ENCODE measurements around the gene NDUFS7. TPM values are rescaled to one million over a fixed set of nuclear protein-coding genes. Genes with fewer than 3 reads are reported as not detected.

Gene NDUFS7
- total RNA-seq, 1 donor from 2014 or later, result 15.4 TPM

- no peak for TF ChIP-seq EZH2 (IDR thresholded peaks at IDR 0.05)
- TF ChIP-seq CTCF (IDR thresholded peaks at IDR 0.05), result no peak
- TF ChIP-seq EZH2phosphoT487 (IDR thresholded peaks at IDR 0.05), result no peak
- H2AFZ ChIP-seq (replicated peaks), result no peak overlapping the region
- H3K9ac ChIP-seq, result no peak overlapping the region
- H3K79me2 ChIP-seq (ENCODE audit: low read depth), result peaks cover 17% of the 10 kb centered on the region
- peaks cover 10% of the 10 kb centered on the region for H3K27me3 Mint-ChIP-seq (ENCODE audit: insufficient read depth, low read depth)
- peaks cover 4% of the 10 kb centered on the region for H3K36me3 ChIP-seq
- H3K27ac Mint-ChIP-seq, result no peak overlapping the region
- no peak overlapping the region for H3K4me3 ChIP-seq
- no peaks in the 10 kb centered on the region for H3K9me3 ChIP-seq (ENCODE audit: low read depth)
- peaks cover 26% of the 10 kb centered on the region for H3K36me3 Mint-ChIP-seq
- peaks cover 20% of the 10 kb centered on the region for H4K20me1 ChIP-seq (ENCODE audit: low read depth)
- H3F3A ChIP-seq (ENCODE audit: low read depth), result peaks cover 24% of the 10 kb centered on the region
- no peak overlapping the region for H3K4me2 ChIP-seq
- DNase-seq (ENCODE audit: low spot score), result no peak
- H3K4me3 Mint-ChIP-seq, result no peak overlapping the region
- peaks cover 14% of the 10 kb centered on the region for H3K4me1 Mint-ChIP-seq
- H3K4me1 ChIP-seq, result peaks cover 9% of the 10 kb centered on the region
- no peaks in the 10 kb centered on the region for H3K9me3 Mint-ChIP-seq
- no peaks in the 10 kb centered on the region for H3K27me3 ChIP-seq
- H3K27ac ChIP-seq, result no peak overlapping the region
Observed at GRCh38 chr19:1369214-1369805, 14.4 kb upstream of the NDUFS7 start.

DNA sequence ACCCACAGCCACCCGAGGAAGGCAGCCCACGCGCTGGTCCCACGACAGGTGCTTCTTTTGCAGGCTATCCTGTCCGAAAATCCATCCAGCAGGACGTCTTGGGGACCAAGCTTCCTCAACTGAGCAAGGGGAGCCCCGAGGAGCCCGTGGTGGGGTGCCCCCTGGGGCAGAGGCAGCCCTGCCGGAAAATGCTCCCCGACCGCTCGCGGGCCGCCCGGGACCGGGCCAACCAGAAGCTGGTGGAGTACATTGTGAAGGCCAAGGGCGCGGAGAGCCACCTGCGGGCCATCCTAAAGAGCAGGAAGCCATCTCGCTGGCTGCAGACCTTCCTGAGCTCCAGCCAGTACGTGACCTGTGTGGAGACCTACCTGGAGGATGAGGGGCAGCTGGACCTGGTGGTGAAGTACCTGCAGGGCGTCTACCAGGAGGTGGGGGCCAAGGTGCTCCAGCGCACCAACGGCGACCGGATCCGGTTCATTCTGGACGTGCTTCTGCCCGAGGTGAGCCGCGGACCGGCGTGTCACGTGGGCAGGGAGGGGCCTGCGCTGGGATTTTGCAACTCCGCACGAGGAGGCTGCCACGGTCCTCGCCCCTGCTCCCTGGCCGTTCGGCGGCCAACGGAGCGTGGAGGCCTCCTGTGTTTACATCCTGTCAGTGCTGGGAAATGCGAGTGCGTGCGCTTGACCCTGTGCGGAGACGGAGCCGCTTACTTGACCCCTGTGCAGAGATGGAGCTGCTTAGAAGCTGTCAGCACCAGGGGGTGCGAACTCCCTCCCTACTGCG lies 12.9 kb upstream of the NDUFS7 start:
- Mint-ChIP-seq H3K27ac (no peak overlapping the region), H3K9me3 (no peaks in the 10 kb centered on the region), H3K4me3 (no peak overlapping the region), H3K4me1 (peaks cover 8% of the 10 kb centered on the region), H3K27me3 (ENCODE audit: insufficient read depth, low read depth) (peaks cover 10% of the 10 kb centered on the region), H3K36me3 (peaks cover 21% of the 10 kb centered on the region)
- Histone ChIP-seq H3K27me3 (no peaks in the 10 kb centered on the region), H3K79me2 (ENCODE audit: low read depth) (peaks cover 3% of the 10 kb centered on the region), H2AFZ (replicated peaks) (no peak overlapping the region), H3K9me3 (ENCODE audit: low read depth) (no peaks in the 10 kb centered on the region), H3K4me2 (no peak overlapping the region), H3K4me1 (peaks cover under 1% of the 10 kb centered on the region), H3K4me3 (no peak overlapping the region), H3K27ac (no peak overlapping the region), H3F3A (ENCODE audit: low read depth) (peaks cover 25% of the 10 kb centered on the region), H3K36me3 (peaks cover 4% of the 10 kb centered on the region), H3K9ac (no peak overlapping the region), H4K20me1 (ENCODE audit: low read depth) (peaks cover 9% of the 10 kb centered on the region)
- DNase-seq (ENCODE audit: low spot score), result no peak
- TF ChIP-seq EZH2phosphoT487 (IDR thresholded peaks at IDR 0.05) (no peak), CTCF (IDR thresholded peaks at IDR 0.05) (no peak), EZH2 (IDR thresholded peaks at IDR 0.05) (no peak)

GRCh38 chr19:1373042-1373533 lies 10.6 kb upstream of the NDUFS7 start:
- peaks cover 3% of the 10 kb centered on the region for H3K4me1 Mint-ChIP-seq
- H3K4me2 ChIP-seq, result no peak overlapping the region
- H3K36me3 Mint-ChIP-seq, result peaks cover 24% of the 10 kb centered on the region

More at GRCh38 chr19:1373042-1373533, 10.6 kb upstream of the NDUFS7 start:
- Histone ChIP-seq H3K27ac (no peak overlapping the region), H3K79me2 (ENCODE audit: low read depth) (no peaks in the 10 kb centered on the region), H3K36me3 (peaks cover 4% of the 10 kb centered on the region), H3K4me3 (no peak overlapping the region), H2AFZ (replicated peaks) (no peak overlapping the region), H3K4me1 (no peaks in the 10 kb centered on the region), H3K9ac (no peak overlapping the region), H4K20me1 (ENCODE audit: low read depth) (peaks cover 4% of the 10 kb centered on the region), H3K9me3 (ENCODE audit: low read depth) (no peaks in the 10 kb centered on the region), H3F3A (ENCODE audit: low read depth) (peaks cover 26% of the 10 kb centered on the region), H3K27me3 (no peaks in the 10 kb centered on the region)
- Mint-ChIP-seq H3K4me3 (no peak overlapping the region), H3K9me3 (no peaks in the 10 kb centered on the region), H3K27me3 (ENCODE audit: insufficient read depth, low read depth) (peaks cover 7% of the 10 kb centered on the region), H3K27ac (no peak overlapping the region)
- DNase-seq (ENCODE audit: low spot score), result no peak
- TF ChIP-seq EZH2phosphoT487 (IDR thresholded peaks at IDR 0.05), result no peak
- TF ChIP-seq CTCF (IDR thresholded peaks at IDR 0.05), result no peak
- TF ChIP-seq EZH2 (IDR thresholded peaks at IDR 0.05), result no peak

Data from neural progenitor cell (in vitro differentiated cells).